CD14-positive monocyte (primary cell): ENCODE results near the gene ZIC5. TPM values are rescaled to one million over a fixed set of nuclear protein-coding genes. Genes with fewer than 3 reads are reported as not detected.

Source experiments
- DNase-seq, 3 donors: peaks; one replicate each; pipeline ENCODE4 v3.0.0-alpha.2; 2011 to 2022
- H2AFZ ChIP-seq: 2 replicates; pipeline ENCODE4 v1.6.0; 2012; ENCODE audit warnings: mild to moderate bottlenecking, low read depth, low read length, inconsistent platforms; ENCODE audit not compliant: insufficient read depth, poor library complexity, severe bottlenecking
- H3K27ac ChIP-seq, 2 donors: 1 replicate in 1 of 2; 2 replicates in 1 of 2; pipeline ENCODE4 v1.5.1; 2012 to 2013; ENCODE audit warnings: low read length in 2 of 2, control low read depth in 1 of 2, inconsistent platforms in 1 of 2, low read depth in 1 of 2, mild to moderate bottlenecking in 1 of 2
- H3K27me3 ChIP-seq, 2 donors: one replicate each; pipeline versions ENCODE4 v1.6.0 to v1.6.1; 2011 to 2013; ENCODE audit warnings: low read length in 2 of 2; ENCODE audit not compliant: control insufficient read depth in 2 of 2, insufficient read depth in 2 of 2
- H3K36me3 ChIP-seq, 2 donors: replicated peaks in 1 of 2; 1 replicate in 1 of 2; 2 replicates in 1 of 2; pipeline versions ENCODE4 v1.5.1 to v1.6.1; 2012 to 2013; ENCODE audit warnings: low read length in 2 of 2, control low read depth in 1 of 2, inconsistent platforms in 1 of 2, mild to moderate bottlenecking in 1 of 2; ENCODE audit not compliant: insufficient read depth in 2 of 2, control insufficient read depth in 1 of 2
- H3K4me1 ChIP-seq, 2 donors: 1 replicate in 1 of 2; 2 replicates in 1 of 2; pipeline versions ENCODE4 v1.5.1 to v1.6.1; 2012 to 2013; ENCODE audit warnings: low read length in 2 of 2, control low read depth in 1 of 2, inconsistent platforms in 1 of 2, mild to moderate bottlenecking in 1 of 2, moderate library complexity in 1 of 2; ENCODE audit not compliant: insufficient read depth in 2 of 2, control insufficient read depth in 1 of 2
- H3K4me2 ChIP-seq: replicated peaks from 2 replicates; pipeline ENCODE3; 2012; ENCODE audit warnings: low read length, moderate library complexity, mild to moderate bottlenecking; ENCODE audit not compliant: poor library complexity, severe bottlenecking; ENCODE audit errors: extremely low read depth
- H3K4me3 ChIP-seq, 3 experiments: fragments of 200-600 bp in 1 of 3; sonication (generic) in 1 of 3; replicated peaks in 1 of 3; 1 replicate in 2 of 3; 2 replicates in 1 of 3; pipeline ENCODE4 v1.5.1; 2011 to 2013; ENCODE audit warnings: low read length in 3 of 3, mild to moderate bottlenecking in 3 of 3, control low read depth in 2 of 3, low read depth in 2 of 3, inconsistent platforms in 1 of 3, moderate library complexity in 1 of 3
- H3K79me2 ChIP-seq: 2 replicates; pipeline ENCODE4 v1.6.0; 2012; ENCODE audit warnings: mild to moderate bottlenecking, control low read depth, inconsistent platforms, low read length, moderate library complexity; ENCODE audit not compliant: insufficient read depth
- H3K9ac ChIP-seq: 2 replicates; pipeline ENCODE4 v1.6.0; 2017; ENCODE audit warnings: low read length, mild to moderate bottlenecking; ENCODE audit not compliant: insufficient read depth, poor library complexity, severe bottlenecking
- H3K9me3 ChIP-seq, 2 donors: replicated peaks in 1 of 2; 1 replicate in 1 of 2; 2 replicates in 1 of 2; pipeline versions ENCODE4 v1.5.1 to v1.6.1; 2012 to 2013; ENCODE audit warnings: low read length in 2 of 2, control low read depth in 1 of 2; ENCODE audit not compliant: control insufficient read depth in 1 of 2, insufficient read depth in 1 of 2
- H4K20me1 ChIP-seq: 2 replicates; pipeline ENCODE4 v1.6.0; 2012; ENCODE audit warnings: mild to moderate bottlenecking, low read length, control low read depth, moderate library complexity; ENCODE audit not compliant: insufficient read depth
- H3K27ac Mint-ChIP-seq, 7 donors: one replicate each; pipeline ENCODE4 v1.8.0; 2020; ENCODE audit warnings: mild to moderate bottlenecking in 7 of 7, mixed read lengths in 7 of 7, moderate library complexity in 6 of 7, inconsistent platforms in 2 of 7
- H3K27me3 Mint-ChIP-seq, 3 donors: one replicate each; pipeline ENCODE4 v1.8.0; 2021 to 2022; ENCODE audit warnings: low read depth in 3 of 3, mild to moderate bottlenecking in 3 of 3, mixed read lengths in 3 of 3, moderate library complexity in 3 of 3, inconsistent platforms in 1 of 3
- H3K36me3 Mint-ChIP-seq, 2 donors: one replicate each; pipeline ENCODE4 v1.8.0; 2020; ENCODE audit warnings: mixed read lengths in 2 of 2, inconsistent platforms in 1 of 2, mild to moderate bottlenecking in 1 of 2
- H3K4me1 Mint-ChIP-seq: one replicate; pipeline ENCODE4 v1.8.0; 2020; ENCODE audit warnings: mild to moderate bottlenecking, mixed read lengths
- H3K4me3 Mint-ChIP-seq, 2 donors: one replicate each; pipeline ENCODE4 v1.8.0; 2020; ENCODE audit warnings: mild to moderate bottlenecking in 2 of 2, mixed read lengths in 2 of 2, moderate library complexity in 1 of 2
- H3K9me3 Mint-ChIP-seq, 7 donors: one replicate each; pipeline ENCODE4 v1.8.0; 2020 to 2022; ENCODE audit warnings: mixed read lengths in 7 of 7, mild to moderate bottlenecking in 6 of 7, moderate library complexity in 6 of 7, inconsistent platforms in 2 of 7
- CTCF ChIP-seq: fragments of 200-600 bp; IDR thresholded peaks from one replicate; pipeline ENCODE4 v1.8.0; 2022; ENCODE audit warnings: antibody characterized with exemption, mild to moderate bottlenecking
- whole genome bisulfite sequencing: methylation state at CpG from one replicate; pipeline ENCODE4 v1.1.5; 2013; ENCODE audit warnings: missing lambda C conversion rate; ENCODE audit not compliant: insufficient coverage; 5-methylcytosine and 5-hydroxymethylcytosine counted together
- intact Hi-C, 2 donors: fragments of 100-400 bp; cut with micrococcal nuclease; formaldehyde crosslinking; loops; one replicate each; pipeline versions ENCODE4 v1.15.0 to v1.15.1; 2023
- polyA plus RNA-seq, 3 donors: library from polyadenylated mRNA; depleted of rRNA in 1 of 3; unstranded in 2 of 3; stranded (reverse) in 1 of 3; fragments of 300-500 nt in 2 of 3; fragments of >200 nt in 1 of 3; fragmentation: Illumina TruSeq in 2 of 3; gene quantifications; 1 replicate in 2 of 3; 2 replicates in 1 of 3; pipeline ENCODE4 v1.2.3, GENCODE V29; 2012 to 2021

The ZIC5 gene
- polyA plus RNA-seq, 3 donors = not detected

- Histone ChIP-seq H3K4me1 (peaks cover 12 to 22% of the 10 kb centered on the region in 2 donors), H3K36me3 (no peaks in the 10 kb centered on the region), H3K4me3 (no peak overlapping the region), H3K79me2 (no peaks in the 10 kb centered on the region), H3K27me3 (peaks cover 80 to 86% of the 10 kb centered on the region in 2 donors), H4K20me1 (no peaks in the 10 kb centered on the region), H3K9me3 (peaks cover 19 to 70% of the 10 kb centered on the region in 2 donors), H3K4me2 (no peak overlapping the region), H3K9ac (no peak overlapping the region), H3K27ac (no peak overlapping the region), H2AFZ (no peak overlapping the region)
- Mint-ChIP-seq H3K4me1 (peaks cover 35% of the 10 kb centered on the region), H3K9me3 (peaks cover 0 to 55% (median 32%) of the 10 kb centered on the region in 7 donors), H3K4me3 (peak overlapping the region in 1 of 2 donors; percentile 83), H3K36me3 (peaks cover 5 to 9% of the 10 kb centered on the region in 2 donors), H3K27me3 (peaks cover 80 to 96% (median 84%) of the 10 kb centered on the region in 3 donors), H3K27ac (no peak overlapping the region)
- WGBS = no CpG with 5 or more reads among the region's 15 CpGs
- TF ChIP-seq CTCF = no peak
- intact Hi-C loops = no loop called here
- DNase-seq = no peak
Observed at GRCh38 chr13:99985886-99986527, 14.4 kb upstream of the ZIC5 start.

GRCh38 chr13:99985241-99985874 is 13.8 kb upstream of the ZIC5 start:
- DNase-seq = no peak
- WGBS = 2% methylated on average over 22 of the region's 55 CpGs

More at GRCh38 chr13:99985241-99985874, 13.8 kb upstream of the ZIC5 start:
- Histone ChIP-seq H4K20me1 (no peaks in the 10 kb centered on the region), H3K36me3 (no peaks in the 10 kb centered on the region), H3K27ac (no peak overlapping the region), H3K9ac (no peak overlapping the region), H2AFZ (no peak overlapping the region), H3K4me2 (no peak overlapping the region), H3K9me3 (peaks cover 19 to 64% of the 10 kb centered on the region in 2 donors), H3K79me2 (no peaks in the 10 kb centered on the region), H3K4me3 (no peak overlapping the region), H3K4me1 (peaks cover 14 to 28% of the 10 kb centered on the region in 2 donors), H3K27me3 (peaks cover 74 to 84% of the 10 kb centered on the region in 2 donors)
- Mint-ChIP-seq H3K9me3 (peaks cover 0 to 51% (median 28%) of the 10 kb centered on the region in 7 donors), H3K4me1 (peaks cover 32% of the 10 kb centered on the region), H3K36me3 (peaks cover 5 to 9% of the 10 kb centered on the region in 2 donors), H3K4me3 (peak overlapping the region in 1 of 2 donors; percentile 83), H3K27me3 (peaks cover 73 to 94% (median 81%) of the 10 kb centered on the region in 3 donors), H3K27ac (no peak overlapping the region)
- TF ChIP-seq CTCF = no peak
- intact Hi-C loops = no loop called here
